NCI-H446 treated with DMSO at 0.1 percent for 48 hours (cell line): ENCODE measurements around the gene OBP2B.
"Not testable (repeated sequence)": the region's sequence is repeated elsewhere in the genome, so short reads cannot be mapped to it uniquely, and the experiment has no call there.

ENCODE experiments used
- DNase-seq: peaks from one replicate; lab custom pipeline; 2025; lab: John Stamatoyannopoulos, UW

Gene OBP2B, protein sequence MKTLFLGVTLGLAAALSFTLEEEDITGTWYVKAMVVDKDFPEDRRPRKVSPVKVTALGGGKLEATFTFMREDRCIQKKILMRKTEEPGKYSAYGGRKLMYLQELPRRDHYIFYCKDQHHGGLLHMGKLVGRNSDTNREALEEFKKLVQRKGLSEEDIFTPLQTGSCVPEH

DNA sequence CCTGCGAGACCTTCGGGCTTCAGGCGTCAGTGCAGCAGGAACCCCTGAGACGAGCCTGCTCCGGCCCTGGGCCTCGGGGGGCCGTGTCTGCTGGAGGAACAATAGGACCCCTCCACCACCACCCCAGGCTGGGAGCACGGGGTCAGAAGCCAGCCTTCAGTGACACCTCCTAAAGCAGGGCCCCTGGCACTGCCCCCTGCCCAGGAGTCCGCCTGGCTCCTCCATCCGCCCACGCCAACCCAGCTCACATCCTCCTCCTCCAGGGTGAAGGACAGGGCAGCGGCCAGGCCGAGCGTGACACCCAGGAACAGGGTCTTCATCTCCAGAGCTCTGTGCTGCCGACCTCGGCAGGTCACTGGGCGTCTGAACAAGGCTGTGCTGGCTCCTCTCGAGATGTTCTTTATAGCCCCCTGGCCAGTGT is at the start of gene OBP2B:
Gene OBP2B (minus strand): TSS at position 371 of the 421 bp plus-strand sequence. CDS start 51 bp downstream, at position 320.
- not testable (repeated sequence) for DNase-seq

DNA sequence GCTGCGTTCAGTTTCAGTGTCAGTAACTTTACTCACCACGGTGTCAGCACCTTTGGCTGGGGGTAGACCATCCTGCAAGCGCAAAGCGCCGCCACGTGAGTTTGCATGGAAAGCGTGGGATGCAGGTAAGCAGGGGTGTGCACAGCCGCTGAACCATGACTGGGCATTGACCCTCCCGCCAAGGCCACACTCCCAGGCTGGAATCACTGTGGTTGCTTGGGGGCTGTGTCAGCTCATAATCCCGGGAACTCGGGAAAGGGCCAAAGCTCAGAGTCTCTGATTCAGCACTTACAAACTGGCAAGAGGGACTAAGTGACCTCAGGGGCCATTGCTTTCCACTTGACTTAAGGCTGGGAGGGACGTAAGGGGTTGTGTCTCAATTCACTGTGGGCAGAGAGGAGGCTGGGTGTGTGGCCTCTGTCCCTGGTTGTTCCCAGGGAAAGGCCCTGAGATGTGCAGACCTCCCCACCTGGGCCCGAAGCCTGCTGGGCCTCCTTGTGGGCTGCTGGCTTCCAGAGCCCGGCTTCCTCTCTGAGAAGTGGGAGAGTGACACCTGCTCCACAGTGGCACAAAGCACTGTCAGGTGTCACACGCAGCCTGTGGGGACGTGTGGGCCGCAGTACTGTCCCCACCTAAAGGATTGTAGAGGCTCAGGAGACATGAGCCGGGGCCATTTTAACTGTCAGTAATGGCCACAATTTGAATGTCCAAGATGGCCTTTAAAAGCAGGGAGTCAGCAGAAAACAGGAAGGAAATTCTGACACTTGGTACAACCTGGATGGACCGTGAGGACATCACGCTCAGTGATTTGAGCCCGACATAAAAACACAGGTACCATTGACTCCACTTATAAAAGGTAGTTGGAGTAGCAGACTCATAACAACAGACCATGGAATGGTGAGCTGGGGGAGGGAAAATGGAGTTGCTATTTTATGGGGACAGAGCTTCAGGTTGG is 49.3 kb upstream of the OBP2B start:
- DNase-seq = no peak

DNA sequence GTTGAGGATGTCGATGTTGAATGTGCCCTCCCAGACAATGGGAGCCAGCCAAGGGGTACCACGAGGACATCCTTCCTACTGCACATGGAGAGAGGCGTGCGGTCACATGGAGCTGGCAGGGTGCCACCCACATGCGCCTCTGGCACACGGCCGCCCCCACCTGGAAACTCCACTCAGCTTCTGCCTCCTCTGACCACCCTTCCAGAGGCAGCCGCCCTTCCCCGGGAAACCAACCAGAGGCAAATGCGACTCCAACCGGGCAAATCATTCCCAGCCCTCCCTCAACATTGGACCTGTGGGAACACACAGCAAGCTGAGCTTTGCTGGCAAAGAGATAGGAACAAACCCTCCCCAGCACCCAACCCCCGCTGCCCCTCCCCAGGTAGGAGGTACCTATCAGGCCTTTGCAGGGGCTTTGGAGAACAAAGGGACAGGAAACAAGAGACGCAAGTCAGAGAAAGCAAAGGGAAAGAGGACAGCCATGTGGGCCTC is 48.5 kb upstream of the OBP2B start:
- DNase-seq = no peak

DNA sequence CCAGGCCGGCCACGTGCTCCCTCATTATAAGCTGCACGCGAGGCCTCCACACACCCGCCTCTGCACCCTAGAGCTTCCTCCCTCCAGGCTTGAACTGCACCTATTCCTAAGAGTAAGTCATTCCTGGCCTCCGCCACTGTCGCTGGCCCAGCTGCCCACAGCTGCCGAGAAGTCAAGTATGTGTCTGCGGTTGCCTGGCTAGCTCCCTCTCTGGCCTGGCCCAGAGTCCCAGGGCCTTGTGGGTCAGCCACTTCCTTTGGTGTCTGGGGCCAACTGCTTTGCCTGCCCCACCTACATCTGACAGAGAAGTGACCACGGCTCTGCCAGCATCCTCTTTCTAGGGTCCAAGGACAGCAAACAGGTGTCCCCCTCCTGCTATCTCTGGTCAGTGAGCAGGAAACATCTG is 47.6 kb upstream of the OBP2B start:
- no peak for DNase-seq

DNA sequence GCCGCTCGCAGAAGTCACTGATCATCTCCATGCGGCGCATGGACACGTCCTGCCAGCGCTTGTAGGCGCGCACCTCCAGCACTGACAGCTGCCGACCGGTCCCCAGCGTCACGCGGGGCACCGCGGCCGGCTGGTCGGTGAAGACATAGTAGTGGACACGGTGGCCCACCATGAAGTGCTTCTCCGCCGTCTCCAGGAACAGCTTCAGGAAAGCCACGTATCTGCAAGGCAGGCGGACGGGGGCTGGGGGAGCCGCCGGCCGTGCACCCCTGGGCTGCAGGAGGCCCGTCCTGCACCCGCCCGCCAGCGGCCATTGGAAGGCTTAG is 47.0 kb upstream of the OBP2B start:
- no peak for DNase-seq

DNA sequence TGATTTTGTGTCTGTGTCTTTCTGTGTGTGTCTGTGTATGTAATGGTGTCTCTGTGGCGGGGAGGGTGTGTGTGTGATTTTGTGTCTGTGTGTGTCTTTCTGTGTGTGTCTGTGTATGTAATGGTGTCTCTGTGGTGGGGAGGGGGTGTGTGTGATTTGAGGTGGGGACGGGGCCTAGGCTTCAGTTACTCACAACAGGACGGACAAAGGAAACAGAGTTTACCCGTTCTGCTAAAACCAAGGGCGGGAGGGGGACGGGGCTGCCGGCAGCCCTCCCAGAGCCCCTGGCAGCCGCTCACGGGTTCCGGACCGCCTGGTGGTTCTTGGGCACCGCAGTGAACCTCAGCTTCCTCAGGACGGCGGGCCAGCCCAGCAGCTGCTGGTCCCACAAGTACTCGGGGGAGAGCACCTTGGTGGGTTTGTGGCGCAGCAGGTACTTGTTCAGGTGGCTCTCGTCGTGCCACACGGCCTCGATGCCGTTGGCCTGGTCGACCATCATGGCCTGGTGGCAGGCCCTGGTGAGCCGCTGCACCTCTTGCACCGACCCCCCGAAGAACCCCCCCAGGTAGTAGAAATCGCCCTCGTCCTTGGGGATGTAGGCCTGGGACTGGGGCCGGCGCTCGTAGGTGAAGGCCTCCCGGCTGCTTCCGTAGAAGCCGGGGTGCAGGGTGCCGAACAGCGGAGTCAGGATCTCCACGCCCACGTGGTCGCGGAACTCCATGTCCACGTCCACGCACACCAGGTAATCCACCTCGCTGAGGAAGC is 46.5 kb upstream of the OBP2B start:
- DNase-seq = no peak

DNA sequence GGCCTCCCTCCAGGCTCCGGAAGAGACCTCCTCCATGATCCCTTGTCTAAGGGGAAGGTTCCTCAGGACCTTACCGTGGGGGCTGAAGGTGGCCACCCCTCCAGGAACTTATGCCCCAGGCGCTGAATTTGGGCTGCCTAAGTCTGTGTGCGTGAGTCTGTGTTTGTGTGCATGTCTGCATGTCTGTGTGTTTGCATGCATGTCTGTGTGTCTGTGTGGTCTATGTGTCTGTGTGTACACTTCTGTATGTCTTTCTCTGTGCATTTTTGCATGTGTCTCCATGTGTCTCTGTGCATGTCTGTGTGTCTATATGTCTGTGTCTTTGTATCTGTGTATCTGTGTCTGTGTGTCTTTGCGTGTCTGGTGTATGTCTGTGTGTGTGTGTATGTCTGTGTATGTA is 45.4 kb upstream of the OBP2B start:
- DNase-seq = no peak

DNA sequence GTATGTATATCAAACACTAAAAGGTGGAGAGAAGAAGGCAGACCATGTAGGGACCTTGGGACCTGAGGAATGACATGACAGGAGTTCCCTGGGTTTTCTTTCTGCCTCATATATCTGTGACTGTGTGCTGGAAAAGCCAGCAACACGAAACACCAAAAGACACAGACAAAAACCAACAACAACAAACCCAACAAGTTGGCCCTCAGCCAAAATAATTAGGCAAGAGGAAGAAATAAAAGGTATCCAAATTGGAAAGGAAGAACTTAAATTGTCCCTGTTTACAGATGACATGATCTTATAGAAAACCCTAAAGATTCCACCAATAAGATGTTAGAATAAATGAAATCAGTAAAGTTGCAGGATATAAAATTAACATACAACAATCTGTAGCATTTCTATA is 44.2 kb upstream of the OBP2B start:
- DNase-seq = no peak

DNA sequence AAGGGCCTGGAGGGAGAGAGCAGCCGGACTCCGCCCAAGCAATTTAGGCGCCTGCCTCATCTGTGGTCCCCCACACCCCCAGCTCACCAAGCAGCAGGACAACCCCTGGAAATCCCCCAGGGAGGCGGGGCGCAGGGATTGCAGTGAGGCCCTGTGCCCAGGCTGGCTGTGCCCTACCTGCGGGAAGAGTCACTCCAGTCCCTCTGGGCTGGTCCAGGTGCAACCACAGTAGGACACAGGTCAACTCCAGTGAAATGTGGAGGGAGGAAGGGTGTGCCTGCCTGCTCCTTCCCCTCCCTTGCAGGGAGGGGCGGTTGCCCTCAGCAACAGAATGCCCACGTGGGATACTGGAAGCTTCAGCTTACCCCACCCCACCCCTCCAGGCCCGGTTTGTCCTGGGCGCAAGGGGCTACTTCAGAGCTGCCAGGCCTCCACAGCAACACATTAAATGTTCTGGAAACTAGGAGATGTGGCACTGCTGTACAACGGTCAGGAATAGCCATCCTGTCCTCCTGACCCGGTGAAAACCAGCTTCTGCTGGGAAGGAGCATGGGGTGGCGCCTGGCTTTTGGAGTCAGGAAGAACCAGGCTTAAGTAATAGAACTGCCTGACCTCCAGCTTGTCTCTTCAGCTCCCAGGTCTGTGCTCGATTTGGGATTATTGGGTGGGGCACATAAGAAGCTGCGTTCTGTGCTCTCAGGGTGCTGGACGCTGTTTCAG is 43.4 kb upstream of the OBP2B start:
- no peak for DNase-seq

DNA sequence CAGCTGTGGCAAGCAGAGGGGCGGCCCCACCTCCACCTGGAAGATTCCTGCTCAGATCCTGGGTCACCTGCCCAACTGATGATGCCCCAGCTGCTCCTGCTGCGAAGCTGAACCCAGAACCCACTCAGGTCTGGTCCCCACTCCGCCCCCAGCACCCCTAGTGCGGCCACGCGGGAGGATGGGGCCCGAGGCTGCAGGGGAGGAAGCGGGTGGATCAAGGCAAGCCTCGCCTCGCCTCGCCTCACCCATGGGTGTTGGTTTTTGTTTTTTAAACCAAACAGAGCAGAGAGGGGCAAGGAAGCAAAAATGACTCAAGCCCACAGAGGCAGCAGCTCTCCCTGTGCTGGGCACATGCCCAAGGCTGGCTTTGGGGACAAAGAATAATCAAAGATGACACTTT is 42.7 kb upstream of the OBP2B start:
- DNase-seq = no peak

DNA sequence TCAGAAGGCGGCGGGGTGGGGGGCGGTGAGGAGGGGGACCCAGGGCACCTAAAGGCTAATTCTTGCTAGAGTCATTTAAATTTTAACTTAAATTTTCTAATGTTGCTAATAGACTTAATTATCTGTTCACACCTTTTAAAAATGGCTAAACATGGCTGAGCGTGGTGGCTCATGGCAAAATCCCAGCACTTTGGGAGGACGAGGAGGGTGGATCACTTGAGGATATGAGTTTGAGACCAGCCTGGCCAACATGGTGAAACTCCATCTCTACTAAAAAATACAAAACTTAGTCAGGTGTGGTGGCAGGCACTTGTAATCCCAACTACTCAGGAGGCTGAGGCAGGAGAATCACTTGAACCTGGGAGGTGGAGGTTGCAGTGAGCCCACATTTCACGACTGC is 42.2 kb upstream of the OBP2B start:
- not testable (repeated sequence) for DNase-seq

DNA sequence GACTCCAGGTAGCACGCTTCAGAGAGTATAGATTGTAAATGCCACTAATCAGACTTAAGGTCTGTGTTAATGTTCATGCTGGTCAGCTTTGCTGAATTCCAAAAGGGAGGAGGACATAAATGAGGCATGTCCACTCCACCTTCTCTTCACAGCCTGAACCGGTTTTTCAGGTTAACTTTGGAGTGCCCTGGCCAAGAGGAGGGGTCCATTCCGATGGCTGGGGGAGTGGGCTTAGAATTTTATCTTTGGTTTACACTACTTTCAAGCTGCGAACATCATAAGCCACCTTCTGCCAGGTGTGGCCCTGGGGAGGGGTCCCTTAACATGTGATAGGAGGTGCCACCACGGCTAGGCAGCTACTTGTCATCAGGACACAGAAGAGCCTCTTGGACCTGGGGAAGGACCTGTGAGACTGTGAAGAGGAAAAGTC is 41.7 kb upstream of the OBP2B start:
- DNase-seq = no peak

DNA sequence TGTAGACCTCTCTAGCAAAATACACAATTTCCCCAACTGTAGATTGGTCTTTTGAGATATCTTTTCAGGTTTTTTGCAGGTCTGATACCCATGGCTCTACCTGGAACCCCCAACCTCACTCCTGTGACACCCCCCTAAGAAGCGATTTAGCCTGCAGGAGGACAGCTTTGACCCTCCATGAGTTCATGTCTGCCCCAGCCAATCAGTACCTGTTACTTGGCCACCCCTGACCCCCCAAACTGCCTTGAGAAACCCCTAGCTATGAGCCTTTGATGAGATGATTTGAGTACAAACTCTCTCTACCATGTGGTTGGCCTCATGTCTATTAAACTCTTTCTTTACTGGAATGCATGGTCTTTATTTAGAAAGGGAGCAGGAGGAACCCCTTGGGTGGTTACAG is 40.3 kb upstream of the OBP2B start:
- DNase-seq = no peak

DNA sequence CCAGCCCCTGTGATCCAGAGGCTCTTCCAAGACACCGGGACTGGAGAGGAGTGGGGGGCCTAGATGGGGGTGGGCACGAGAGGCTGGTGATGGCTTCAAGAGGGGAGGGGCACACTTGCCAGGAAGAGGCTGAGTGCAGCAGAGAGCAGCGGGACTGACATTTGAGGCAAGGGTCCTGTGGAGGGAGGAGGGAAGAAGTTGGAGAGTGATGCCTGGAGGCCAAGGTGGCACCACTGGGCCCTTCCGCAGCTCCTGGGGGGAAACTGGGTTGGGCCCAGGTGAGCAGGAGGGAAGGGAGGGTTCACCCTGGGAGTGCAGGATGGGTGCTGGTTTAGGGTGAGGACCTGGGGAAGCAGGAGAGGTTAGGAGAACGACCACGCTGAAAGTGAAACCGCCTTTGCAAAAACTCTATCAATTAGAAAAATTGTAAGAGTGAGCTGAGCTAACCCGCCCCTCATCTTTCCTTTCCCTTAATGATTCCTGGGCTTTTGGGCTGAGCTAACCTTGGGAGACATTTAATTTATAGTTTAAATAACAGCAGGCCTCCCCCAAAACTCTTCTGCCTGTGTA is 39.8 kb upstream of the OBP2B start:
- DNase-seq = no peak

DNA sequence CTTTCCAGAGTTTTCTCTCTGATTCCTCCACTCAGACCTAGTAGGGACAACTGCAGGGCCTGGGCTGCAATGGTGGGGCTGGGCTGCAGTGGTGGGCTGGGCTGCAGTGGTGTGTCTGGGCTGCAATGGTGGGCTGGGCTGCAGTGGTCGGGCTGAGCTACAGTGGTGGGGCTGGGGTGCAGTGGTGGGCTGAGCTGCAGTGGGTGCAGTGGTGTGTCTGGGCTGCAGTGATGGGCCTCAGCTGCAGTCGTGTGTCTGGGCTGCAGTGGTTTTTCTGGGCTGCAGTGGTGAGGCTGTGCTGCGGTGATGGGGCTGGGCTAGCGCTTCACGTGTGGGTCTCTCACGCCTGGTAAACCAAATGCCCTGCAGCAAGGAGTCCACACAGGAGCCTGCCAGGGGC is 38.6 kb upstream of the OBP2B start:
- no peak for DNase-seq

DNA sequence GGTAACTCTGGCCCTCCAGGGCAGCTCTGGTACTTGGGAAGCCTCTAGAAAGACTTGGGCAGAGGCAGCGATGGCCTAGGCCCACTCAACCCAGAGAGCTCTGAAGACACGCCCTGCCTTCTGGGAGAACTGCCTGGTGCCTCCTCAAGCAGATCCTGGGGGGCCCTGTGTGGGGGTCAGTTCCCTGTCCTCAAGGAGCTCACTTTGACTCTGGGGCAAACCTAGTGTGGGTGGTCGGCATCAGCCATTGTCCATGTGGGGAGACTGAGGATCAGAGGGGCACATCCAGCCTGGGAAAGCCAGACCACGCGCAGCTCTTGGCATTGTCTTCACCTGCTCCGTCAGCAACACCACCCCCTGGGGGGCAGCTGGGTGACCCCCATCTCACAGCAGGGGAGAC is 37.9 kb upstream of the OBP2B start:
- no peak for DNase-seq

DNA sequence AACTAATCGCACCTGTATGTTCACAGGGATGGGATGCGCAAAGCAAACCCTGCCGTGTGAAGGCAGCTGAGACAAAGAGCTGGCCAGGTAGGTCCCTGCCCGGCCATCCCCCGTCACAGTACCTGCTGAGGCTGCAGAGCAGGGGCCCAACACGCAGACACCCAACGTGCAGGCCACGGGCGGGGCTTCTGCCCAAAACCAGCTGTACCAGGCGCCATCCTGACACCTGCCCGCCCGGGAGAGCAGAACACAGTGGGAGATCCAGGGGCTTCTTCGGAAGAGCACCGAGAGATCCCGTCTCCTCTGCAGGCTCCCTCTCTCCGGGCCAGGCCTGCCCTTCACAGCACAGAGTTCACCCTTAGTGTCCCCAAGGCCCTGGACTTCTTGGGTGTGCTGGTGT is 37.5 kb upstream of the OBP2B start:
- DNase-seq = no peak

DNA sequence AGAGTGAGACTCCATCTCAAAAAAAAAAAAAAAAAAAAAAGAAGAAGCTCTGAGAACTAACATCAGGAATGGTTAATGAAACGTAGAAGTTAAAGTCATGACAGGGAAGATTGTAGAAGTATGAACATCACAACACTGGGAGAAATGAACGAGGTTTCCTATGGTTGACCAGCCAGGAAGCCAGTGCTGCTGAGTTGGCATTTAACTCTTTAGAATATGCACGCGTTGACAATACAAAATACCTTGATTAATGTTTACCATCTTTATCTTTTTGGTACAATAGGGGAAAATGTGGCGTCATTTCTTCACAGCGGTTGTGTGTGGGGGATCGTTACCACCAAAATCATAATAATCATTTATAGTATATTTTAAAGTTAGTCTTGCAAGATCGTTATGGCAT is 33.9 kb upstream of the OBP2B start:
- DNase-seq = no peak

DNA sequence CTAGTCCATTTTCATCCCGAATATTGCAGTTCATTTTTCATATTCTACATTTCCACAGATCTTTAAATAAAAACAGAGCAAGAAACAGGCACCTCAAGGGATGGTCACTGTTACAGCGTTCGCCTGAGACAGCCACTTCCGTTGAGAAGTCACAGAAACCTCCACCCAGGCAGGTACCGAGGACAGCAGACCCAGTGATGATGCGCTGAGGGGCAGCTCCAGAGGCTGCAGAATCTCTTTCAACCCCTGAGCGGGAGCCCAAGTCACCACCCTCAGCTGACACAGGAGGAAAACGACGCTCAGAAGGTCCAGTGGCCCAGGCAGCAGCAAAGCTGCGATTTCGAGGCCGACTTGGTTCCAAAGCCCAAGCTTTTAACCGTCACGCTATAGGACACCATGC is 33.2 kb upstream of the OBP2B start:
- DNase-seq = no peak

DNA sequence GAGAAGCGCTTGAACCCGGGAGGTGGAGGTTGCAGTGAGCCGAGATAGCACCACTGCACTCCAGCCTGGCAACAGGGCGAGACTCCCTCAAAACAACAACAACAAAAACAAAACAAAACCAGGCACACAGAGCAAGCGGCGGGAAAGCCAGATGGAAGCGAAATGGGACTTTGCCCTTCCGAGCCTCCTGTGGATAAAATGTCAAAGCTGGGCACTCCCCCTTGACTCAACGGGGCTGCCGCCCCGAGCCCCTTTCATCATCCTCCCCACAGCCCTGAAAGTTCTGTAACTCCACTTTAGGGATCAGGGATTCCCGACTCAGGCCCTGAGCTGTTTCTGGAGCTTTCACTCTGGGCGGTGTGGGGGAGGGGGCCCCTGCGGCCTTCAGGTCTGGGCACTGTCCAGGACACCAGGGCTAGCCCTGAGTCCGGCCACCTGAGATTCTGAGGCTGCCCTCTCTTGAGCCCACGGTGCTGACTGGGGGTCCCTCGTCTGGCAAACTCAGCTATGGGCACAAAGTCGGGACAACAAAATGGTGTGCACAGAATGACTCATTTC is 30.6 kb upstream of the OBP2B start:
- no peak for DNase-seq

DNA sequence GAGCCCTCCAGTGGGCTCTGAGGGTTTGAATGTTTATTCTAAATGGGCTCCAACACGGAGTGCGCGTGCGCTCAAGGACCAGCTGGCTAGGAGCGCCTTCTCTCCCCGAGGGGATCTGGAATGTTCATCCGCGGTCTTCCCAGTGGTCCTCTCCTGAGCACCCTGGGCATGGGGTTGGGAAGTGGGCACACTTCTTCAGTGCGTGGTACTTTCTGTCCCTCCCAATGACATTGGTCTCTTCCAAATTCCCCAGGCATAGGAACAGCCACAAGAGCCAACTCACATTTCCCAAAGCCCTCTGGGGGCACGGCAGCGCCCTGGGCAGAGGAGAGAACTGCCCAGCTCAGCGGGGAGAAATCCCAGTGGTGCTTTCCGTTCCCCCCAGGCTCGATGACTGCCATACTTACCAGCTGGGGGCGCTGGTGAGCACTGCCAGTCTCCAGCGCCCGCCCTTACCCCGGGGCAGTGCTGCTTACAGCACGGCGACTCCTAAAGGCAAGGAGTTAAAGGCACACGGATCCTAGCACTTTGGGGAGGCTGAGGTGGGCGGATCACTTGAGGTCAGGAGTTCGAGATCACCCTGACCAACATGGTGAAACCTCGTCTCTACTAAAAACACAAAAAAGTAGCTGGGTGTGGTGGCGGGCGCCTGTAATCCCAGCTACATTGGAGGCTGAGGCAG is 29.9 kb upstream of the OBP2B start:
- DNase-seq = no peak
